Measurements from ENCODE around the gene LIPE. TPM values are rescaled to one million over a fixed set of nuclear protein-coding genes. Genes with fewer than 3 reads are reported as not detected.

LIPE gene
- total RNA-seq, 1 experiment from 2014 or later: 16.3 TPM

- DNase-seq: no peak
Measured at GRCh38 chr19:42397263-42398166, 29.7 kb downstream of the LIPE start.

GRCh38 chr19:42396381-42397262 is 30.6 kb downstream of the LIPE start:
- H3K9ac ChIP-seq (ENCODE audit: low read length): peak overlapping the region; percentile 88
- peak; percentile 99 for DNase-seq
- no peaks in the 10 kb centered on the region for H3K27me3 ChIP-seq (ENCODE audit: low read length)
- no peak overlapping the region for H3K27ac ChIP-seq (ENCODE audit: low read length)
- H2AFZ ChIP-seq (ENCODE audit: low read length): peak overlapping the region; percentile 90
- H3K4me1 ChIP-seq (ENCODE audit: low read length): peaks cover 26% of the 10 kb centered on the region
- H3K36me3 ChIP-seq (ENCODE audit: insufficient read depth, low read length): no peaks in the 10 kb centered on the region
- H3K9me3 ChIP-seq (ENCODE audit: low read length): no peaks in the 10 kb centered on the region
- H3K4me2 ChIP-seq (ENCODE audit: low read depth, low read length, poor library complexity, severe bottlenecking): peak overlapping the region; percentile 99
- peak overlapping the region; percentile 92 for H3K4me3 ChIP-seq (ENCODE audit: low read length)
- H4K20me1 ChIP-seq (ENCODE audit: insufficient read depth, low read depth, low read length): no peaks in the 10 kb centered on the region; the same call in 1 of the 2 replicates
- H3K79me2 ChIP-seq (ENCODE audit: low read length): peaks cover 10% of the 10 kb centered on the region
- no peaks in the 10 kb centered on the region for H3K9me2 ChIP-seq (replicated peaks; ENCODE audit: insufficient read depth, low read length)

More at GRCh38 chr19:42397263-42398166, 29.7 kb downstream of the LIPE start:
- Histone ChIP-seq H3K36me3 (ENCODE audit: insufficient read depth, low read length) (no peaks in the 10 kb centered on the region), H4K20me1 (ENCODE audit: insufficient read depth, low read depth, low read length) (no peaks in the 10 kb centered on the region; the same call in 1 of the 2 replicates), H3K9ac (ENCODE audit: low read length) (peak overlapping the region; percentile 88), H3K4me1 (ENCODE audit: low read length) (peaks cover 34% of the 10 kb centered on the region), H2AFZ (ENCODE audit: low read length) (peak overlapping the region; percentile 90), H3K79me2 (ENCODE audit: low read length) (peaks cover 10% of the 10 kb centered on the region), H3K4me2 (ENCODE audit: low read depth, low read length, poor library complexity, severe bottlenecking) (peak overlapping the region; percentile 99), H3K27ac (ENCODE audit: low read length) (no peak overlapping the region), H3K27me3 (ENCODE audit: low read length) (no peaks in the 10 kb centered on the region), H3K4me3 (ENCODE audit: low read length) (peak overlapping the region; percentile 92), H3K9me2 (replicated peaks; ENCODE audit: insufficient read depth, low read length) (no peaks in the 10 kb centered on the region), H3K9me3 (ENCODE audit: low read length) (no peaks in the 10 kb centered on the region)

- H3K4me3 ChIP-seq (ENCODE audit: low read length): no peak overlapping the region
- no peaks in the 10 kb centered on the region for H3K27me3 ChIP-seq (ENCODE audit: low read length)
- H3K9ac ChIP-seq (ENCODE audit: low read length): no peak overlapping the region
- peaks cover 20% of the 10 kb centered on the region for H3K4me1 ChIP-seq (ENCODE audit: low read length)
- H3K9me2 ChIP-seq (replicated peaks; ENCODE audit: insufficient read depth, low read length): no peaks in the 10 kb centered on the region
- peaks cover 10% of the 10 kb centered on the region for H3K79me2 ChIP-seq (ENCODE audit: low read length)
- no peak overlapping the region for H2AFZ ChIP-seq (ENCODE audit: low read length)
- no peak overlapping the region for H3K4me2 ChIP-seq (ENCODE audit: low read depth, low read length, poor library complexity, severe bottlenecking)
- no peaks in the 10 kb centered on the region for H3K36me3 ChIP-seq (ENCODE audit: insufficient read depth, low read length)
- no peaks in the 10 kb centered on the region for H4K20me1 ChIP-seq (ENCODE audit: insufficient read depth, low read depth, low read length)
- no peaks in the 10 kb centered on the region for H3K9me3 ChIP-seq (ENCODE audit: low read length)
- H3K27ac ChIP-seq (ENCODE audit: low read length): no peak overlapping the region
- no peak for DNase-seq
Measured at GRCh38 chr19:42394751-42395150, 32.4 kb downstream of the LIPE start.

- Histone ChIP-seq H3K9ac (ENCODE audit: low read length) (no peak overlapping the region), H3K4me1 (ENCODE audit: low read length) (peaks cover 12% of the 10 kb centered on the region), H3K4me3 (ENCODE audit: low read length) (no peak overlapping the region), H3K36me3 (ENCODE audit: insufficient read depth, low read length) (no peaks in the 10 kb centered on the region), H3K4me2 (ENCODE audit: low read depth, low read length, poor library complexity, severe bottlenecking) (no peak overlapping the region), H2AFZ (ENCODE audit: low read length) (no peak overlapping the region), H3K27me3 (ENCODE audit: low read length) (no peaks in the 10 kb centered on the region), H3K9me2 (replicated peaks; ENCODE audit: insufficient read depth, low read length) (no peaks in the 10 kb centered on the region), H3K9me3 (ENCODE audit: low read length) (no peaks in the 10 kb centered on the region), H3K79me2 (ENCODE audit: low read length) (peaks cover 1% of the 10 kb centered on the region; the same call in 1 of the 2 replicates), H4K20me1 (ENCODE audit: insufficient read depth, low read depth, low read length) (no peaks in the 10 kb centered on the region), H3K27ac (ENCODE audit: low read length) (no peak overlapping the region)
- DNase-seq: no peak
Measured at GRCh38 chr19:42392165-42392564, 35.0 kb downstream of the LIPE start.

- DNase-seq: no peak
- no peak within 1 kb of the TSS for H3K27ac ChIP-seq (ENCODE audit: low read length)
- H3K36me3 ChIP-seq (ENCODE audit: insufficient read depth, low read length): no peaks in the 10 kb centered on the region
- H2AFZ ChIP-seq (ENCODE audit: low read length): no peak within 1 kb of the TSS
- no peaks in the 10 kb centered on the region for H4K20me1 ChIP-seq (ENCODE audit: insufficient read depth, low read depth, low read length)
- no peaks in the 10 kb centered on the region for H3K9me3 ChIP-seq (ENCODE audit: low read length)
- peaks cover 7% of the 10 kb centered on the region for H3K4me1 ChIP-seq (ENCODE audit: low read length)
- no peak within 1 kb of the TSS for H3K9ac ChIP-seq (ENCODE audit: low read length)
- H3K4me2 ChIP-seq (ENCODE audit: low read depth, low read length, poor library complexity, severe bottlenecking): no peak within 1 kb of the TSS
- H3K4me3 ChIP-seq (ENCODE audit: low read length): no peak within 1 kb of the TSS
- H3K79me2 ChIP-seq (ENCODE audit: low read length): no peaks in the 10 kb centered on the region
- H3K9me2 ChIP-seq (replicated peaks; ENCODE audit: insufficient read depth, low read length): no peaks in the 10 kb centered on the region
- H3K27me3 ChIP-seq (ENCODE audit: low read length): no peaks in the 10 kb centered on the region
Measured at GRCh38 chr19:42389899-42390298, 37.3 kb downstream of the LIPE start, which contains the start of gene CNFN. Gene CNFN, minus strand, starts transcription at chr19:42390297. Its CDS starts 1,260 bp downstream, at chr19:42389037.

GRCh38 chr19:42388851-42389489 is 38.2 kb downstream of the LIPE start:
- no peaks in the 10 kb centered on the region for H3K27me3 ChIP-seq (ENCODE audit: low read length)
- no peak overlapping the region for H3K27ac ChIP-seq (ENCODE audit: low read length)
- no peaks in the 10 kb centered on the region for H3K9me2 ChIP-seq (replicated peaks; ENCODE audit: insufficient read depth, low read length)
- no peak overlapping the region for H3K4me3 ChIP-seq (ENCODE audit: low read length)
- no peaks in the 10 kb centered on the region for H3K79me2 ChIP-seq (ENCODE audit: low read length)
- H3K9ac ChIP-seq (ENCODE audit: low read length): no peak overlapping the region
- H3K4me2 ChIP-seq (ENCODE audit: low read depth, low read length, poor library complexity, severe bottlenecking): no peak overlapping the region
- no peaks in the 10 kb centered on the region for H3K9me3 ChIP-seq (ENCODE audit: low read length)
- H3K4me1 ChIP-seq (ENCODE audit: low read length): peaks cover 7% of the 10 kb centered on the region
- H2AFZ ChIP-seq (ENCODE audit: low read length): no peak overlapping the region
- DNase-seq: no peak
- no peaks in the 10 kb centered on the region for H4K20me1 ChIP-seq (ENCODE audit: insufficient read depth, low read depth, low read length)
- no peaks in the 10 kb centered on the region for H3K36me3 ChIP-seq (ENCODE audit: insufficient read depth, low read length)

- peak; percentile 79 for DNase-seq
- Histone ChIP-seq H3K9ac (ENCODE audit: low read length) (no peak overlapping the region), H3K9me3 (ENCODE audit: low read length) (no peaks in the 10 kb centered on the region)
Measured at GRCh38 chr19:42386974-42387707, 40.0 kb downstream of the LIPE start.

More at GRCh38 chr19:42386974-42387707, 40.0 kb downstream of the LIPE start:
- H3K9me2 ChIP-seq (replicated peaks; ENCODE audit: insufficient read depth, low read length): no peaks in the 10 kb centered on the region
- no peaks in the 10 kb centered on the region for H3K36me3 ChIP-seq (ENCODE audit: insufficient read depth, low read length)
- H3K79me2 ChIP-seq (ENCODE audit: low read length): no peaks in the 10 kb centered on the region
- H2AFZ ChIP-seq (ENCODE audit: low read length): peak overlapping the region; percentile 55; the same call in 1 of the 2 replicates
- H3K27me3 ChIP-seq (ENCODE audit: low read length): no peaks in the 10 kb centered on the region
- H3K27ac ChIP-seq (ENCODE audit: low read length): no peak overlapping the region
- H4K20me1 ChIP-seq (ENCODE audit: insufficient read depth, low read depth, low read length): no peaks in the 10 kb centered on the region
- peaks cover 7% of the 10 kb centered on the region for H3K4me1 ChIP-seq (ENCODE audit: low read length)
- H3K4me3 ChIP-seq (ENCODE audit: low read length): peak overlapping the region; percentile 22; the same call in 1 of the 2 replicates
- H3K4me2 ChIP-seq (ENCODE audit: low read depth, low read length, poor library complexity, severe bottlenecking): peak overlapping the region; percentile 43
